ENCODE measurements around the gene IFT52.

Gene IFT52

GRCh38 chr20:43680981-43681380 is 90.2 kb downstream of the IFT52 start:
- TF ChIP-seq FOXP2 (optimal IDR thresholded peaks at IDR 0.05; ENCODE audit: control extremely low read depth, extremely low read length, insufficient read depth) (no peak), POLR2AphosphoS5 (IDR thresholded peaks at IDR 0.05; ENCODE audit: borderline replicate concordance, low read depth, low read length) (no peak), EZH2 (IDR thresholded peaks at IDR 0.05) (no peak)
- no peak for DNase-seq (ENCODE audit: low read depth, low spot score)
- Histone ChIP-seq H3K27ac (no peak overlapping the region), H3K4me3 (no peak overlapping the region), H3K9ac (ENCODE audit: insufficient read length) (no peak overlapping the region), H3K36me3 (ENCODE audit: insufficient read depth, low read length) (peaks cover 38% of the 10 kb centered on the region), H3K9me3 (ENCODE audit: low read depth, low read length) (no peaks in the 10 kb centered on the region)

- Histone ChIP-seq H3K9ac (ENCODE audit: insufficient read length) (no peak overlapping the region), H3K9me3 (ENCODE audit: low read depth, low read length) (no peaks in the 10 kb centered on the region), H3K36me3 (ENCODE audit: insufficient read depth, low read length) (peaks cover 41% of the 10 kb centered on the region), H3K27ac (no peak overlapping the region), H3K4me3 (no peak overlapping the region)
- no peak for TF ChIP-seq EZH2 (IDR thresholded peaks at IDR 0.05)
- no peak for TF ChIP-seq FOXP2 (optimal IDR thresholded peaks at IDR 0.05; ENCODE audit: control extremely low read depth, extremely low read length, insufficient read depth)
- no peak for TF ChIP-seq POLR2AphosphoS5 (IDR thresholded peaks at IDR 0.05; ENCODE audit: borderline replicate concordance, low read depth, low read length)
- DNase-seq (ENCODE audit: low read depth, low spot score), result no peak
Observed at GRCh38 chr20:43681468-43681942, 90.8 kb downstream of the IFT52 start.

- Histone ChIP-seq H3K4me3 (no peak overlapping the region), H3K36me3 (ENCODE audit: insufficient read depth, low read length) (peaks cover 41% of the 10 kb centered on the region), H3K9ac (ENCODE audit: insufficient read length) (no peak overlapping the region), H3K9me3 (ENCODE audit: low read depth, low read length) (no peaks in the 10 kb centered on the region), H3K27ac (no peak overlapping the region)
- TF ChIP-seq POLR2AphosphoS5 (IDR thresholded peaks at IDR 0.05; ENCODE audit: borderline replicate concordance, low read depth, low read length), result no peak
- TF ChIP-seq FOXP2 (optimal IDR thresholded peaks at IDR 0.05; ENCODE audit: control extremely low read depth, extremely low read length, insufficient read depth), result no peak
- no peak for TF ChIP-seq EZH2 (IDR thresholded peaks at IDR 0.05)
- no peak for DNase-seq (ENCODE audit: low read depth, low spot score)
Observed at GRCh38 chr20:43681991-43682410, 91.3 kb downstream of the IFT52 start.

GRCh38 chr20:43682446-43682845 is 91.7 kb downstream of the IFT52 start:
- Histone ChIP-seq H3K9me3 (ENCODE audit: low read depth, low read length) (no peaks in the 10 kb centered on the region), H3K27ac (no peak overlapping the region), H3K4me3 (no peak overlapping the region), H3K36me3 (ENCODE audit: insufficient read depth, low read length) (peaks cover 40% of the 10 kb centered on the region), H3K9ac (ENCODE audit: insufficient read length) (no peak overlapping the region)
- no peak for DNase-seq (ENCODE audit: low read depth, low spot score)
- TF ChIP-seq POLR2AphosphoS5 (IDR thresholded peaks at IDR 0.05; ENCODE audit: borderline replicate concordance, low read depth, low read length) (no peak), FOXP2 (optimal IDR thresholded peaks at IDR 0.05; ENCODE audit: control extremely low read depth, extremely low read length, insufficient read depth) (no peak), EZH2 (IDR thresholded peaks at IDR 0.05) (no peak)

GRCh38 chr20:43686820-43687219 is 96.1 kb downstream of the IFT52 start:
- Histone ChIP-seq H3K9ac (ENCODE audit: insufficient read length) (no peak overlapping the region), H3K9me3 (ENCODE audit: low read depth, low read length) (no peaks in the 10 kb centered on the region), H3K36me3 (ENCODE audit: insufficient read depth, low read length) (peaks cover 47% of the 10 kb centered on the region), H3K4me3 (no peak overlapping the region), H3K27ac (no peak overlapping the region)
- TF ChIP-seq FOXP2 (optimal IDR thresholded peaks at IDR 0.05; ENCODE audit: control extremely low read depth, extremely low read length, insufficient read depth), result no peak
- no peak for TF ChIP-seq EZH2 (IDR thresholded peaks at IDR 0.05)
- no peak for DNase-seq (ENCODE audit: low read depth, low spot score)

- Histone ChIP-seq H3K9ac (ENCODE audit: insufficient read length) (no peak overlapping the region), H3K4me3 (no peak overlapping the region), H3K36me3 (ENCODE audit: insufficient read depth, low read length) (peaks cover 44% of the 10 kb centered on the region), H3K9me3 (ENCODE audit: low read depth, low read length) (no peaks in the 10 kb centered on the region), H3K27ac (no peak overlapping the region)
- DNase-seq (ENCODE audit: low read depth, low spot score), result no peak
- TF ChIP-seq EZH2 (IDR thresholded peaks at IDR 0.05) (no peak), POLR2AphosphoS5 (IDR thresholded peaks at IDR 0.05; ENCODE audit: borderline replicate concordance, low read depth, low read length) (no peak), FOXP2 (optimal IDR thresholded peaks at IDR 0.05; ENCODE audit: control extremely low read depth, extremely low read length, insufficient read depth) (no peak)
Observed at GRCh38 chr20:43689165-43689564, 98.4 kb downstream of the IFT52 start.

- TF ChIP-seq FOXP2 (optimal IDR thresholded peaks at IDR 0.05; ENCODE audit: control extremely low read depth, extremely low read length, insufficient read depth) (no peak), POLR2AphosphoS5 (IDR thresholded peaks at IDR 0.05; ENCODE audit: borderline replicate concordance, low read depth, low read length) (no peak), EZH2 (IDR thresholded peaks at IDR 0.05) (no peak)
- H3K9me3 ChIP-seq (ENCODE audit: low read depth, low read length), result no peaks in the 10 kb centered on the region
- DNase-seq (ENCODE audit: low read depth, low spot score), result no peak
- no peak overlapping the region for H3K4me3 ChIP-seq
- H3K36me3 ChIP-seq (ENCODE audit: insufficient read depth, low read length), result peaks cover 48% of the 10 kb centered on the region
- H3K27ac ChIP-seq, result no peak overlapping the region
- no peak overlapping the region for H3K9ac ChIP-seq (ENCODE audit: insufficient read length)
Observed at GRCh38 chr20:43690943-43691598, 100.3 kb downstream of the IFT52 start.

GRCh38 chr20:43691928-43692524 is 101.3 kb downstream of the IFT52 start:
- no peak overlapping the region for H3K4me3 ChIP-seq
- peaks cover 44% of the 10 kb centered on the region for H3K36me3 ChIP-seq (ENCODE audit: insufficient read depth, low read length)
- no peak overlapping the region for H3K9ac ChIP-seq (ENCODE audit: insufficient read length)
- no peak for TF ChIP-seq POLR2AphosphoS5 (IDR thresholded peaks at IDR 0.05; ENCODE audit: borderline replicate concordance, low read depth, low read length)
- TF ChIP-seq FOXP2 (optimal IDR thresholded peaks at IDR 0.05; ENCODE audit: control extremely low read depth, extremely low read length, insufficient read depth), result no peak
- no peak for TF ChIP-seq EZH2 (IDR thresholded peaks at IDR 0.05)
- no peaks in the 10 kb centered on the region for H3K9me3 ChIP-seq (ENCODE audit: low read depth, low read length)
- DNase-seq (ENCODE audit: low read depth, low spot score), result no peak
- no peak overlapping the region for H3K27ac ChIP-seq

Measured in SK-N-MC (cell line).